Daoy (cell line): ENCODE data around the gene RBM4B. TPM values are rescaled to one million over a fixed set of nuclear protein-coding genes. Genes with fewer than 3 reads are reported as not detected.

Source experiments
- DNase-seq: peaks from one replicate; pipeline ENCODE4 v3.0.0-alpha.2; 2015; ENCODE audit warnings: low read depth
- total RNA-seq: library from RNA; depleted of rRNA; stranded (reverse); fragments of >200 nt; shearing (Covaris generic); gene quantifications from 2 replicates; pipeline ENCODE4 v1.2.3, GENCODE V29; 2014

Gene RBM4B
- total RNA-seq, 1 experiment from 2014 or later: 12.9 TPM

DNA sequence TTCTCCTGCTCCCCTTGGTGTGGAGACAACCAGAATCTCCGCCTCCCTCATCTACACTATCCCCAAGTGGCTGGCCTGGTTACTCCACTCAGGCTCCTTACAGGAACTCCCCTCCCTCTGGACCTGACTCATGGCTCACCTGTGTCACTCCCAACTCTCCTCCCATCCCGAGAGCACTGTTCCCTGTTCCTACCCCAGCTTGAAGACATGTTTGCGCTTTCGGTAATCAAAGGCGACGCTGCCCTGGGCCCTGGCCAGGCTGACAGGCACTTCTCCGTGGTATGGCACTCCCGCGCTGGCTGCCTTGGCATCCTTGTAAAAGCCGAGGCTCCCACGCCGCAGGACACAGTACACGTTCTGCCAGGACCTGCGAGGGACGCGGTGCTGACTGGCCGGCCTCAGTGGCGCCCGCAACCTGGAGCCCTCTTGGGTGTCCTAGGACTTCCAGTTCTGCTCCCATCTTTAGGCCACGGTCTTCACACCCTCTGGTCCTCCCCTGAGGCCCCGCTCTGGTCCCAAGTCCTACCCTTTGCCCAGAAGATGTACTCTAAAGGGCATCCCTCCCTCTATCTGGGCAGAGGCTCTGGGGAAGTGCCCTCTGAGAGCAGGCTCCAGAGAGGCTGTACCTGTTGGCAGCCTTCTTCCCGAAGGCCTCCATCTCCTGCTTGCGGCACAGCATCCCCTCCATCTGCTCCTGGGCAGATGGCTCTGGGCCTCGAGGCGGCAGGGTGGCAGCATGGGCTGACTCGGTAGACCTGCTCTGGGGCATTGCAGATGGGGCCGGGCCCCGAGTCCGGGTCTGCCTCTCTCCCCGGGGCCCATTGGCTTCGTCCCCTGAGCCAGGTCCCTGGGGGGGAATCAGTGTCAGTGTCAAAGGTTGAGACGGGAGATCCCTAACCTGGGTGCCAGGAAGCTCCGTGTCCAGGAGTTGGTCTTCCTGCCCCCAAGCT, 9.4 kb upstream of the RBM4B start:
- DNase-seq: no peak

- DNase-seq: no peak
These were observed 8.6 kb upstream of the RBM4B start for GRCh38 chr11:66686100-66686785.

GRCh38 chr11:66685276-66686099, 7.8 kb upstream of the RBM4B start:
- no peak for DNase-seq

- DNase-seq: no peak
These were observed 6.9 kb upstream of the RBM4B start for GRCh38 chr11:66684635-66685034.

- DNase-seq: no peak
These were observed 6.2 kb upstream of the RBM4B start for GRCh38 chr11:66683877-66684276.

DNA sequence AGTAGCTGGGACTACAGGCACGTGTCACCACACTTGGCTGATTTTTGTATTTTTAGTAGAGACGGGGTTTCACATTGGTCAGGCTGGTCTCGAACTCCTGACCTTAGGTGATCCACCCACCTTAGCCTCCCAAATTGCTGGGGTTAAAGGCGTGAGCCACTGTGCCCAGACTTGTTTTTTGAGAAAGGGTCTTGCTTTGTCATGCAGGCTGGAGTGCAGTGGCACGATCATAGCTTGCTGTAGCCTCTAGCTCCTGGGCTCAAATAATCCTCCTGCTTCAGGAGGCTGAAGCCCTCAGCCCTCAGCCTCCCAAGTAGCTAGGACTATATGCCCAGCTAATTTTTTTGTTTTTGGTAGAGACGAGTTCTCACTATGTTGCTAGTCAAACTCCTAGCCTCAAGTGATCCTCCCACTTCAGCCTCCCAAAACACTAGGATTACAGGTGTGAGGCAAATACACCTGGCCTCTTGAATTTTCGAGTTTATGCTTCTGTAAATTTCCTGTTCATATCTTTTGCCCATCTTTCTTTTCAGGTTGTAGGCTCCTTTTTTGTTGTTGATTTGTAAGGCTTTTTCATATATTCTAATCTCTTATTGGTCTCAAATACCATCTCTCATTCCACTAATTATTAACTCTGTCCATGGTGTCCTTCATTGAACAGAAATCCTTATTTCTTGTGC, 3.4 kb upstream of the RBM4B start:
- no peak for DNase-seq

DNA sequence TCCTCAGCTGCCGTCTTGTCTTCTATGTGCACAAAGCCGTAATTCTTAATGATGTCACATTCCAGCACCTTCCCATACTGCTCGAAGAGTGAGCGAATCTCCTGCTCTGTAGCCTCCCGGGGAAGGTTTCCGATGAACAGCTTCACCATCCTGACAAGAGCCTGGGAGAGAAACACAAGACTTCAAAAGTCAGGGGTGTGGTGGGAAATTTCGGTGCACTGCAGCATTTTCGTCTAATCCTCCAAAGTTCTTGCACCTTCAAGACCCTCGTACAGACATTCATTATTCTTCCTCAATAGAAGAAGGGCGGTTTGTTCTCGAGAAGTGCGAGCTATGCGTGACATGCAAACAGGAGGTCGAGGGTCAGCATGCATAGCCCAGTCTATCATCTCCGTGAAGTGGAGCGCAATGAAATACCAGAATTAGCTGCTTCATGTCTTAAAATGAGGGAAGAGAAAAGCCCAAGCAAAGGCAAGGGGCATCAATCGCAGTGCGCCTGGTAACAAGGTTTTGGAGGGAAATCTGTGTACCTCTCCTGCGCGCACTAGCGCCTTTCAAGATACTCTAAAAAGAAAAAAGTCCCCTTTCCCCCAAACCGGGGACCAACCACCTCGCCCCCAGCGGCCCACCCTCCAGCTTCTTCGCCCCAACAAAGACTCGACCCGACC, 622 bp downstream of the RBM4B start:
- no peak for DNase-seq

GRCh38 chr11:66676282-66676919, 1.3 kb downstream of the RBM4B start:
- DNase-seq: no peak

DNA sequence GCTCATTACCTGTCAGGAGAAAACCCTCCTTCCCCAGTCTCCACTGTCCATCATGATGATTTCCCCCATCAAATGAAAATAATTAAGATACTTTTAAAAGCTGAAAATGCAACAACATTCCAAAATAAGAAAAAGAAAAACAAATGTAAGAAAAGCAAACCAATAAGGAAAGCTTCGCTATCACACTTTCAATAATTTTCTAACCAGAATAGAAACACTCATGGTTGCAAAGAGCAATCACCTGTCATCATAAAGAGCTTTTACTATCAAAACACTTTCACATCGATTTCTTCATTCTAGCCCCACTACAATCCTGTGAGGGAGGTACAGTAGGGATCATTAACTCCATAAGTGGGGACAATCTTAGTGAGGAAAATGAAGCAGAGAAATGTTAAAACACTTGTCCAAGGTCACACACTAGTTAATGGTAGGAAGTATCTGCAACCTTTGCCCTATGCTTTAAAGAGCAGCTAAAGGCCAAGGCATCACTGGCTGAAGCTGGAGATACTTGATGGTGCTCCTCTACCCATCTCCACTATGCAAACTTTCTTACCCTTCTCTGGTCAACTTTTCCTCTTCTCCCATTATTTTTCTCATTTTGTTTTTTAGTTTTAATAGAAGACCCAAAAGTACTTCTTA, 2.6 kb downstream of the RBM4B start:
- DNase-seq: no peak

DNA sequence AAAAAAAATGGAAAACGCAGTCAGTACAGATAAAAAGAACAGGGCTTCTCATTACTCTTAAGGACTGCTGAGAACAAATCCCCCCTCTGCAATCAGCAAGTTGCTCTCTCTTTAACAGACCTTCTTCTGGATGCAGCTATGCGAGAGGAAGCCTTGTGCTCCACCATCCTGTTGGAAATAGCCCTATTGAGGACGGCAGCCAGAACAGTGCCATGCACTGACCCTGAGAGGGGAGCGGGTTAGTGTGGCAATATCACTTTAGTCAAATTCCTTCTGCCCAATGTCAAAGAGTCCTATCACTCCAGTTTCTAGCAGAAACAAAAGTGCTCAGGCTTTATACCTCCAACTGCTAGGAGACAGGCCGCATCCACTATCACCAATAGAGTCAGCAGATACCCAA, 6.9 kb downstream of the RBM4B start:
- no peak for DNase-seq

- no peak for DNase-seq
These were observed 12.3 kb downstream of the RBM4B start for GRCh38 chr11:66665369-66665768.

DNA sequence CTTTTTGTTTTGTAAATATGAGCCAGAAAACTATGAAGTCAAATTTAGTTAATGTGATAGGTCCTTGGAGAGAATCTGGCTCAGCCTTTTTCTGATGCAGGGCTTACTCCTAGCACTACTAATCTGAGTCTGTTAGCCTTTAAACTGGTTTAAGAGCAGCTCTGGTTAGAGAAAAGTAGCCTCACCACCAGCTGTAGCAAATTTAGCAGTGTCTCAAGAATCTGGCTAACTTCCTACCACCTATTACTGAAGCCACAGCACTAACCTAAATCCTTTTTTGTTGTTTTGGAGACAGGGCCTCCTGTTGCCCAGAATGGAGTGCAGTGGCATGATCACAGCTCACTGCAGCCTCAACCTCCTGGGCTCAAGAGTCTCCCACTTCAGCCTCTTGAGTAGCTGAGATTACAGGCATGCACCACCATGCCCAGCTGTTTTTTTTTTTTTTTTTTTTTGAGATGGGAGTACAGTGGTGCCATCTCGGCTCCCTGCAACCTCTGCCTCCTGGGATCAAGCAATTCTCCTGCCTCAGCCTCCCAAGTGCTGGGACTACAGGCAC, 13.9 kb downstream of the RBM4B start:
- DNase-seq: no peak

- no peak for DNase-seq
These were observed 17.9 kb downstream of the RBM4B start for GRCh38 chr11:66659763-66660162.

- DNase-seq: no peak
These were observed 24.6 kb downstream of the RBM4B start for GRCh38 chr11:66653123-66653522.

- no peak for DNase-seq
These were observed 25.0 kb downstream of the RBM4B start for GRCh38 chr11:66652651-66653050.

GRCh38 chr11:66651016-66651415, 26.7 kb downstream of the RBM4B start:
- peak; percentile 15 for DNase-seq

DNA sequence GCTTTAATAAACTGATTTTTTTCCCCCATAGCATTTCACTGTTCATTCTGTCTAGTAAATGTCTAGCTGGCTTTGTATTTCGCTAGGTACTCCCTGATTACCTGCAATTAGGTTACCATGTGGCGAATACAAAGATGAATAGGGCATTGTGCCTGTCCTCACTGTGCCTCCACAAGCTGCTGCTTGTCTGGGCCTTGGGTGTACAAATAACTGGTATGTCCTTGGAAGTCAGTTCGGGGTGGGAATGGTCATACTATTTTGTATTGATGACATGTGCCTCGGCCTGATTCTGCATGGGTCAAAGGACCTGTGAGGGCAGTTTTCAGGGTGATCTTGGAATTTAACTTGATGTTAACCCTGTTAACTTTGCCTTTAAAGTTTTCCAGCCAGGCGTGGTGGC, 27.8 kb downstream of the RBM4B start:
- DNase-seq: no peak

GRCh38 chr11:66646828-66647227, 30.9 kb downstream of the RBM4B start:
- DNase-seq: no peak

- no peak for DNase-seq
These were observed 33.8 kb downstream of the RBM4B start for GRCh38 chr11:66643745-66644437.
